K562 (cell line): ENCODE measurements around the gene GATAD2B. TPM values are rescaled to one million over a fixed set of nuclear protein-coding genes. Genes with fewer than 3 reads are reported as not detected.
A peak's percentile ranks its signal among the peaks of the same experiment; 100 is the strongest.

ENCODE experiments used
- BCL6 ChIP-seq: fragments of 250-450 bp; sonication (Bioruptor Pico); IDR thresholded peaks from 2 replicates; pipeline ENCODE4 v1.4.0; 2020
- BCOR ChIP-seq: fragments of 450-650 bp; IDR thresholded peaks from 2 replicates; pipeline ENCODE4 v1.6.1; 2016
- CREM ChIP-seq: IDR thresholded peaks from 2 replicates; pipeline ENCODE4 v1.6.1; 2014; ENCODE audit warnings: antibody characterized with exemption, low read depth
- CXXC5 ChIP-seq: fragments of 250-450 bp; sonication (Bioruptor Pico); IDR thresholded peaks from 2 replicates; pipeline ENCODE4 v1.8.0; 2022; ENCODE audit warnings: inconsistent platforms, mild to moderate bottlenecking, moderate library complexity
- DNMT1 ChIP-seq: fragments of 450-650 bp; IDR thresholded peaks from 2 replicates; pipeline ENCODE4 v1.6.1; 2016; ENCODE audit warnings: antibody characterized with exemption, mild to moderate bottlenecking
- HMGN3 ChIP-seq: IDR thresholded peaks from 2 replicates; pipeline ENCODE4 v1.6.1; 2011; ENCODE audit warnings: borderline replicate concordance, low read depth, mild to moderate bottlenecking, mixed read lengths, low read length; ENCODE audit not compliant: insufficient read length; ENCODE audit errors: extremely low read depth
- KHSRP ChIP-seq: fragments of 450-650 bp; IDR thresholded peaks from 2 replicates; pipeline ENCODE4 v1.6.1; 2017
- L3MBTL2 ChIP-seq: fragments of 450-650 bp; IDR thresholded peaks from 2 replicates; pipeline ENCODE4 v1.6.1; 2016; ENCODE audit warnings: mild to moderate bottlenecking, moderate library complexity
- MAFF ChIP-seq: IDR thresholded peaks from 2 replicates; pipeline ENCODE4 v1.6.1; 2012; ENCODE audit warnings: low read length, improper control_type of control experiment
- MCM5 ChIP-seq: fragments of 450-650 bp; IDR thresholded peaks from 2 replicates; pipeline ENCODE4 v1.6.1; 2016; ENCODE audit warnings: low read depth
- MED1 ChIP-seq: sonication (generic); formaldehyde crosslinking; IDR thresholded peaks from 2 replicates; pipeline ENCODE4 v1.8.1; 2023; ENCODE audit warnings: missing genetic modification reagents, borderline replicate concordance
- OTX1 ChIP-seq: fragments of 450-650 bp; formaldehyde crosslinking; IDR thresholded peaks from 2 replicates; pipeline ENCODE4 v1.4.0; 2022; ENCODE audit warnings: mild to moderate bottlenecking
- POLR3A ChIP-seq: IDR thresholded peaks from 2 replicates; pipeline ENCODE4 v1.6.1; 2011; ENCODE audit warnings: borderline replicate concordance, mild to moderate bottlenecking, moderate library complexity; ENCODE audit not compliant: insufficient read length, insufficient read depth; ENCODE audit errors: extremely low read depth
- RBM34 ChIP-seq: fragments of 200-400 bp; formaldehyde crosslinking; IDR thresholded peaks from 2 replicates; pipeline ENCODE4 v1.6.1; 2018; ENCODE audit warnings: low read length, borderline replicate concordance; ENCODE audit not compliant: insufficient read depth
- RBM39 ChIP-seq: fragments of 200-400 bp; formaldehyde crosslinking; optimal IDR thresholded peaks from 2 replicates; pipeline ENCODE3; 2018; ENCODE audit warnings: low read depth, low read length
- RFX1 ChIP-seq: fragments of 450-650 bp; IDR thresholded peaks from 2 replicates; pipeline ENCODE4 v1.6.1; 2016; ENCODE audit warnings: mild to moderate bottlenecking, moderate library complexity
- SIN3A ChIP-seq, 2 experiments: fragments of 150-350 bp in 1 of 2; IDR thresholded peaks; 2 replicates each; pipeline ENCODE4 v1.6.1; 2011 to 2016; ENCODE audit warnings: borderline replicate concordance in 2 of 2, low read depth in 2 of 2, low read length in 2 of 2, mild to moderate bottlenecking in 2 of 2, moderate library complexity in 2 of 2; ENCODE audit not compliant: control insufficient read depth in 1 of 2
- TAF15 ChIP-seq: fragments of 200-400 bp; formaldehyde crosslinking; IDR thresholded peaks from 2 replicates; pipeline ENCODE4 v1.6.1; 2017; ENCODE audit warnings: mild to moderate bottlenecking, low read depth, low read length, moderate library complexity
- TFAM ChIP-seq: fragments of 250-450 bp; sonication (Bioruptor Pico); conservative IDR thresholded peaks from 2 replicates; pipeline ENCODE4 v1.5.0; 2021; ENCODE audit warnings: mild to moderate bottlenecking, moderate library complexity
- THRAP3 ChIP-seq: fragments of 450-650 bp; IDR thresholded peaks from 2 replicates; pipeline ENCODE4 v1.6.1; 2016; ENCODE audit warnings: mild to moderate bottlenecking, inconsistent platforms, borderline replicate concordance
- TRIM24 ChIP-seq, 2 experiments: fragments of 450-650 bp; IDR thresholded peaks; 2 replicates each; pipeline ENCODE4 v1.6.1; 2016
- ZNF3 ChIP-seq: fragments of 250-450 bp; sonication (Bioruptor Pico); IDR thresholded peaks from 2 replicates; pipeline ENCODE4 v1.5.0; 2021; ENCODE audit warnings: mild to moderate bottlenecking, moderate library complexity
- ZNF583 ChIP-seq: fragments of 250-450 bp; sonication (Bioruptor Pico); IDR thresholded peaks from 2 replicates; pipeline ENCODE4 v1.4.0; 2020
- ZNF584 ChIP-seq: fragments of 200-800 bp; sonication (Bioruptor generic); IDR thresholded peaks from 2 replicates; pipeline ENCODE4 v1.6.1; 2016; ENCODE audit warnings: low read depth, mild to moderate bottlenecking, missing genetic modification characterization, missing compliant biosample characterization
- ZNF644 ChIP-seq: fragments of 200-800 bp; sonication (Bioruptor generic); IDR thresholded peaks from 2 replicates; pipeline ENCODE4 v1.6.1; 2016; ENCODE audit warnings: low read depth, missing genetic modification characterization, missing compliant biosample characterization
- ZNF785 ChIP-seq: fragments of 250-450 bp; sonication (Bioruptor Pico); IDR thresholded peaks from 2 replicates; pipeline ENCODE4 v1.4.0; 2020; ENCODE audit warnings: mild to moderate bottlenecking
- polyA plus RNA-seq, 8 experiments: library from polyadenylated mRNA; depleted of rRNA in 4 of 8; stranded (reverse) in 5 of 8; unstranded in 3 of 8; fragments of >200 nt; fragmentation: Nextera tagmentation in 2 of 8; fragmentation: Illumina TruSeq in 1 of 8; extraction: Ambion mirVana in 2 of 8; extraction: Trizol in 1 of 8; gene quantifications; 2 replicates each; pipeline versions ENCODE4 v1.2.1 to v1.2.3, GENCODE V29; 2011 to 2014; ENCODE audit warnings: inconsistent platforms in 1 of 8, missing spikeins in 1 of 8
- total RNA-seq, 7 experiments: library from RNA; depleted of rRNA in 6 of 7; stranded (reverse); fragments of >200 nt in 6 of 7; fragmentation: Illumina TruSeq in 2 of 7; extraction: Trizol in 2 of 7; gene quantifications; 2 replicates each; pipeline versions ENCODE4 v1.2.1 to v1.2.3, GENCODE V29; 2011 to 2021; ENCODE audit warnings: low replicate concordance in 1 of 7
- TF ChIP-seq, protein P1 (sequence below): fragments of 250-450 bp; sonication (Bioruptor Pico); IDR thresholded peaks from 2 replicates; pipeline ENCODE4 v1.4.0; 2020
- TF ChIP-seq, protein P2 (sequence below): fragments of 250-450 bp; sonication (Bioruptor Pico); IDR thresholded peaks from 2 replicates; pipeline ENCODE4 v1.5.0; 2021

The GATAD2B gene
- total and polyA plus RNA-seq, 9 of the 15 experiments (the other 6 are each of a cell fraction or from before 2014, with no cell fraction given) = 1.5 to 40.2 (median 4.9) TPM

DNA sequence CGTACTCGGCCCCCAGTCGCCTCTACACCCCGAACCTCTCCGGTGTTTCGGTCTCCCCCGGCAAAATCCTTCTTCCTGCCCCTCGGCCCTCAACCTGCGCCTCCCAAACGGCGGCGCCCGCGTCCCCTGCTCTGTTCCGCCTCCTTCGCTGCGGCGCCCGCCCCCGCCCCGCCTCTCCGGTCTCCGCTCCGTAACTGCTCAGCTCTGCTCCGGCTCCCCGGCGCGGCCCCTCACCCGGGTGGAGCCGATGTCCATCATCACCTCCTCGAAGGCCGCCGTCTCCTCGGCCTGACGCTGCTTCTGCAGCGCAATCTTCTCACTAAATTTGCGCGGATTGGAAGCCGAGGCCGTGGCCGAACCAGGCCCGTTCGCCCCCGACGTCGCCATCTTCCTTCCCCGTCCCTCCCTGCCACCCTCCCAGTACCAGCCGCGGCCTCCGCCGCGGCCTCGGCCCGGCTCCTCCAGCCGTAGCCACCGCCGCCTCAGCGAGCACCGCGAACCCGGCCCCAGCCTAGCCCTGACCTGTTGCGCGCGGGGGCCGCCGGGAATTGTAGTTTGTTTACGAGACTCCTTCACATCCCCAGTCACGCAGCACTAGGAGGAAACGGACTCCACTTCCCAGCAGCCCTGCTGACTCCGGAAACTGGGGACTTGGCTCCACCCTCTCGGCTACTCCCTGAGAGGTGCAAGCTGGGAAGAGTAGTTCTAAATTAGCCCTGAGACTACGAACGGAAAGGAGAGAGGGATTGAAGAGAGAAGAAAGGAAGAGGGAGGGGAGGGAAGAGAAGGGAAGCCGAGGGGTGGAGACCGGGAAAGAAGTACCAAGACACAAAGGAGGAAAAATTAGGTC lies 35.6 kb upstream of the GATAD2B start, which contains the start of gene CRTC2 (continued):
- TF ChIP-seq, protein P1, sequence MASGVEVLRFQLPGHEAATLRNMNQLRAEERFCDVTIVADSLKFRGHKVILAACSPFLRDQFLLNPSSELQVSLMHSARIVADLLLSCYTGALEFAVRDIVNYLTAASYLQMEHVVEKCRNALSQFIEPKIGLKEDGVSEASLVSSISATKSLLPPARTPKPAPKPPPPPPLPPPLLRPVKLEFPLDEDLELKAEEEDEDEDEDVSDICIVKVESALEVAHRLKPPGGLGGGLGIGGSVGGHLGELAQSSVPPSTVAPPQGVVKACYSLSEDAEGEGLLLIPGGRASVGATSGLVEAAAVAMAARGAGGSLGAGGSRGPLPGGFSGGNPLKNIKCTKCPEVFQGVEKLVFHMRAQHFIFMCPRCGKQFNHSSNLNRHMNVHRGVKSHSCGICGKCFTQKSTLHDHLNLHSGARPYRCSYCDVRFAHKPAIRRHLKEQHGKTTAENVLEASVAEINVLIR (CRISPR knock-in tag) = 0 out of 2 replicates have a peak, but pooled peaks have one; percentile 45
- TF ChIP-seq MAFF = 0 out of 2 replicates have a peak, but pooled peaks have one; percentile 8
- no peak for TF ChIP-seq DNMT1
- TF ChIP-seq ZNF785 = no peak
- no peak for TF ChIP-seq TAF15
- peak; percentile 80 for TF ChIP-seq BCL6
- TF ChIP-seq TRIM24 (IDR thresholded peaks at IDR 0.05) = no peak
- TF ChIP-seq BCOR = peak; percentile 43; the same call in 1 of the 2 replicates
- 0 out of 2 replicates have a peak, but pooled peaks have one; percentile 65 for TF ChIP-seq ZNF583
- peak; percentile 85 for TF ChIP-seq OTX1 (CRISPR knock-in tag)
- no peak for TF ChIP-seq RFX1
- TF ChIP-seq MED1 = no peak
- TF ChIP-seq THRAP3 = no peak
- TF ChIP-seq KHSRP = no peak
- peak; percentile 76 for TF ChIP-seq CXXC5 (CRISPR knock-in tag)
- TF ChIP-seq RBM34 = no peak
- no peak for TF ChIP-seq ZNF3 (CRISPR knock-in tag)
- TF ChIP-seq L3MBTL2 = peak; percentile 62
- TF ChIP-seq MCM5 = no peak
- peak; percentile 62 for TF ChIP-seq HMGN3
- TF ChIP-seq TFAM (CRISPR knock-in tag) = no peak
- TF ChIP-seq SIN3A (IDR thresholded peaks at IDR 0.05; ENCODE audit: borderline replicate concordance in 2 of 2, control insufficient read depth in 1 of 2, low read depth in 2 of 2, low read length in 2 of 2) = peak; percentile 65 to 86; a peak in 3 of 4 replicates
- peak; percentile 95 for TF ChIP-seq ZNF584
- TF ChIP-seq, protein P2, sequence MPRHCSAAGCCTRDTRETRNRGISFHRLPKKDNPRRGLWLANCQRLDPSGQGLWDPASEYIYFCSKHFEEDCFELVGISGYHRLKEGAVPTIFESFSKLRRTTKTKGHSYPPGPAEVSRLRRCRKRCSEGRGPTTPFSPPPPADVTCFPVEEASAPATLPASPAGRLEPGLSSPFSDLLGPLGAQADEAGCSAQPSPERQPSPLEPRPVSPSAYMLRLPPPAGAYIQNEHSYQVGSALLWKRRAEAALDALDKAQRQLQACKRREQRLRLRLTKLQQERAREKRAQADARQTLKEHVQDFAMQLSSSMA (CRISPR knock-in tag) = no peak
- no peak for TF ChIP-seq RBM39
- TF ChIP-seq POLR3A = no peak
- peak; percentile 97 for TF ChIP-seq ZNF644 (tag)
- peak; percentile 89 for TF ChIP-seq CREM
